OCI-LY3 (cell line): Measurements from ENCODE around the gene CISTR.

ENCODE experiments used
- H2AFZ ChIP-seq: fragments of 200-600, 300-600 bp; shearing (Covaris generic); 2 replicates; pipeline ENCODE4 v1.6.0; 2014; ENCODE audit warnings: antibody characterized with exemption, low read depth, low read length
- H3K27ac ChIP-seq: fragments of 200-600, 300-600 bp; sonication (generic); 2 replicates; pipeline ENCODE4 v1.5.1; 2014; ENCODE audit warnings: mild to moderate bottlenecking, low read length, moderate library complexity, mixed read lengths
- H3K27me3 ChIP-seq: fragments of 200-600, 300-600 bp; sonication (generic); 2 replicates; pipeline ENCODE4 v1.6.1; 2014; ENCODE audit warnings: low read depth, low read length, mixed read lengths
- H3K36me3 ChIP-seq: fragments of 200-600, 300-600 bp; sonication (generic); replicated peaks from 2 replicates; pipeline ENCODE3; 2014; ENCODE audit warnings: low read depth, low read length, mixed read lengths
- H3K4me1 ChIP-seq: fragments of 300-600, 200-600 bp; sonication (generic); 2 replicates; pipeline ENCODE4 v1.6.1; 2014; ENCODE audit warnings: low read length, mixed read lengths
- H3K4me2 ChIP-seq: fragments of 200-600, 300-600 bp; sonication (generic); 2 replicates; pipeline ENCODE4 v1.6.1; 2014; ENCODE audit warnings: low read length, mixed read lengths
- H3K4me3 ChIP-seq: fragments of 300-600, 200-600 bp; sonication (generic); 2 replicates; pipeline ENCODE4 v1.5.1; 2014; ENCODE audit warnings: antibody characterized with exemption, mild to moderate bottlenecking, low read length, moderate library complexity
- H3K79me2 ChIP-seq: fragments of 300-600, 200-600 bp; shearing (Covaris generic); 2 replicates; pipeline ENCODE4 v1.6.1; 2014; ENCODE audit warnings: mild to moderate bottlenecking, low read length, mixed read lengths
- H3K9ac ChIP-seq: fragments of 300-600, 200-600 bp; shearing (Covaris generic); 2 replicates; pipeline ENCODE4 v1.6.0; 2014; ENCODE audit warnings: mild to moderate bottlenecking, low read length, moderate library complexity
- H3K9me3 ChIP-seq: fragments of 200-600, 300-600 bp; shearing (Covaris generic); 2 replicates; pipeline ENCODE4 v1.6.1; 2014; ENCODE audit warnings: low read length, mixed read lengths; ENCODE audit not compliant: insufficient read depth
- H4K20me1 ChIP-seq: fragments of 200-600, 300-600 bp; sonication (generic); 2 replicates; pipeline ENCODE4 v1.6.1; 2016; ENCODE audit warnings: low read length, mixed read lengths; ENCODE audit not compliant: insufficient read depth
- EZH2phosphoT487 ChIP-seq: fragments of 200-600 bp; shearing (Covaris generic); IDR thresholded peaks from 2 replicates; pipeline ENCODE4 v1.6.1; 2018; ENCODE audit warnings: antibody characterized with exemption, mixed run types, low read depth
- TF ChIP-seq, protein P1 (sequence below): fragments of 200-600, 300-600 bp; sonication (generic); IDR thresholded peaks from 2 replicates; pipeline ENCODE4 v1.5.1; 2014; ENCODE audit warnings: antibody characterized with exemption, low read length, low read depth

CISTR gene

GRCh38 chr12:53738406-53739213 is 13.2 kb downstream of the CISTR start:
- Histone ChIP-seq H2AFZ (no peak overlapping the region), H3K4me2 (no peak overlapping the region), H3K9ac (no peak overlapping the region), H3K79me2 (no peaks in the 10 kb centered on the region), H3K4me1 (no peaks in the 10 kb centered on the region), H3K4me3 (no peak overlapping the region), H3K27me3 (peaks cover 19% of the 10 kb centered on the region), H3K36me3 (no peaks in the 10 kb centered on the region), H3K9me3 (no peaks in the 10 kb centered on the region), H3K27ac (no peak overlapping the region), H4K20me1 (no peaks in the 10 kb centered on the region)
- TF ChIP-seq EZH2phosphoT487 = no peak
- TF ChIP-seq, protein P1, sequence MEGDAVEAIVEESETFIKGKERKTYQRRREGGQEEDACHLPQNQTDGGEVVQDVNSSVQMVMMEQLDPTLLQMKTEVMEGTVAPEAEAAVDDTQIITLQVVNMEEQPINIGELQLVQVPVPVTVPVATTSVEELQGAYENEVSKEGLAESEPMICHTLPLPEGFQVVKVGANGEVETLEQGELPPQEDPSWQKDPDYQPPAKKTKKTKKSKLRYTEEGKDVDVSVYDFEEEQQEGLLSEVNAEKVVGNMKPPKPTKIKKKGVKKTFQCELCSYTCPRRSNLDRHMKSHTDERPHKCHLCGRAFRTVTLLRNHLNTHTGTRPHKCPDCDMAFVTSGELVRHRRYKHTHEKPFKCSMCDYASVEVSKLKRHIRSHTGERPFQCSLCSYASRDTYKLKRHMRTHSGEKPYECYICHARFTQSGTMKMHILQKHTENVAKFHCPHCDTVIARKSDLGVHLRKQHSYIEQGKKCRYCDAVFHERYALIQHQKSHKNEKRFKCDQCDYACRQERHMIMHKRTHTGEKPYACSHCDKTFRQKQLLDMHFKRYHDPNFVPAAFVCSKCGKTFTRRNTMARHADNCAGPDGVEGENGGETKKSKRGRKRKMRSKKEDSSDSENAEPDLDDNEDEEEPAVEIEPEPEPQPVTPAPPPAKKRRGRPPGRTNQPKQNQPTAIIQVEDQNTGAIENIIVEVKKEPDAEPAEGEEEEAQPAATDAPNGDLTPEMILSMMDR = no peak

DNA sequence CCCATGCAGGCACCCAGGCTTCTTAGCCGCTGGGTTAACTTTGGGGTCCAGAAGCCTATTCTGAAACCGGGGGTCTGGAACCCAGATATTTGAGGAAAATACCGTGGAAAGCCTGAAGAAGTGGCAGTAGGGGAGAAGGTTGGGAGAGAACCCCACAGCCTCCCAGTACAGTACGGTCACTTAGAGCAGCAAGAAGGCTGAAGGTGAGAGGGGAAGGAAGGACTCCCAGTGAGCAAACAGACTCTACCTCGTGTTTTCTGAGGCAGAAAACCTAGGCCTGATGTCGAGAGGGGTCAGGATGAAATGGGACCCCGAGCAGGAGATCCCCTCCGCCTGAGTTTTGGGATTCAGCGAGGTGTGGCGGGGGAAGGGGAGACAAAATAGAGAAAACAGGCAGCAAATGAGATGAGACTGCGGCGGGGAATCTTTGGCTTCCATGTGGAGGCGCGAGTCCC is 13.8 kb downstream of the CISTR start:
- Histone ChIP-seq H3K9ac (no peak overlapping the region), H3K4me2 (no peak overlapping the region), H3K4me3 (no peak overlapping the region), H3K27me3 (peaks cover 19% of the 10 kb centered on the region), H3K79me2 (no peaks in the 10 kb centered on the region), H3K4me1 (no peaks in the 10 kb centered on the region), H3K36me3 (no peaks in the 10 kb centered on the region), H2AFZ (no peak overlapping the region), H3K27ac (no peak overlapping the region), H4K20me1 (no peaks in the 10 kb centered on the region), H3K9me3 (no peaks in the 10 kb centered on the region)
- TF ChIP-seq, protein P1 = no peak
- TF ChIP-seq EZH2phosphoT487 = no peak

GRCh38 chr12:53737093-53737808 is 14.5 kb downstream of the CISTR start:
- Histone ChIP-seq H3K79me2 (no peaks in the 10 kb centered on the region), H3K4me1 (no peaks in the 10 kb centered on the region), H3K4me2 (no peak overlapping the region), H3K27me3 (peaks cover 22% of the 10 kb centered on the region), H3K9ac (no peak overlapping the region), H4K20me1 (no peaks in the 10 kb centered on the region), H3K27ac (no peak overlapping the region), H3K4me3 (no peak overlapping the region), H3K9me3 (no peaks in the 10 kb centered on the region), H2AFZ (no peak overlapping the region), H3K36me3 (no peaks in the 10 kb centered on the region)
- TF ChIP-seq, protein P1 = no peak
- TF ChIP-seq EZH2phosphoT487 = no peak

- Histone ChIP-seq H3K9ac (no peak overlapping the region), H3K4me1 (no peaks in the 10 kb centered on the region), H3K9me3 (no peaks in the 10 kb centered on the region), H4K20me1 (no peaks in the 10 kb centered on the region), H3K36me3 (no peaks in the 10 kb centered on the region), H3K27ac (no peak overlapping the region), H3K27me3 (peaks cover 22% of the 10 kb centered on the region), H3K4me2 (no peak overlapping the region), H2AFZ (no peak overlapping the region), H3K79me2 (no peaks in the 10 kb centered on the region), H3K4me3 (no peak overlapping the region)
- no peak for TF ChIP-seq EZH2phosphoT487
- TF ChIP-seq, protein P1 = no peak
Measured at GRCh38 chr12:53736592-53736991, 15.2 kb downstream of the CISTR start.
